GM19328 (cell line): Measurements from ENCODE around the gene SORCS1.

Source experiments
- ATAC-seq: cut with Tn5 transposase; IDR thresholded peaks from one replicate; pipeline ENCODE4 v1.9.1; 2021; ENCODE audit warnings: mild to moderate bottlenecking, moderate library complexity; ENCODE audit not compliant: unreplicated experiment

SORCS1 gene

GRCh38 chr10:106618646-106619045 is 545.9 kb downstream of the SORCS1 start:
- ATAC-seq: no peak

GRCh38 chr10:106615081-106615480 is 549.4 kb downstream of the SORCS1 start:
- no peak for ATAC-seq

- ATAC-seq: no peak
Observed at GRCh38 chr10:106614293-106614692, 550.2 kb downstream of the SORCS1 start.

GRCh38 chr10:106612381-106612780 is 552.1 kb downstream of the SORCS1 start:
- no peak for ATAC-seq

- no peak for ATAC-seq
Observed at GRCh38 chr10:106609470-106610266, 554.8 kb downstream of the SORCS1 start.

- no peak for ATAC-seq
Observed at GRCh38 chr10:106608066-106608465, 556.4 kb downstream of the SORCS1 start.

GRCh38 chr10:106595281-106595680 is 569.2 kb downstream of the SORCS1 start:
- no peak for ATAC-seq

GRCh38 chr10:106593876-106594275 is 570.6 kb downstream of the SORCS1 start:
- no peak for ATAC-seq

- ATAC-seq: no peak
Observed at GRCh38 chr10:106592396-106592795, 572.1 kb downstream of the SORCS1 start.

GRCh38 chr10:106582291-106582690 is 582.2 kb downstream of the SORCS1 start:
- no peak for ATAC-seq

GRCh38 chr10:106577756-106578155 is 586.8 kb downstream of the SORCS1 start:
- no peak for ATAC-seq

- ATAC-seq: no peak
Observed at GRCh38 chr10:106577266-106577665, 587.2 kb downstream of the SORCS1 start.

- no peak for ATAC-seq
Observed at GRCh38 chr10:106576534-106576933, 588.0 kb downstream of the SORCS1 start.

- no peak for ATAC-seq
Observed at GRCh38 chr10:106573106-106573505, 591.4 kb downstream of the SORCS1 start.

- ATAC-seq: no peak
Observed at GRCh38 chr10:106571192-106571946, 593.1 kb downstream of the SORCS1 start.

- ATAC-seq: no peak
Observed at GRCh38 chr10:106570268-106570667, 594.2 kb downstream of the SORCS1 start.

GRCh38 chr10:106567629-106568028 is 596.9 kb downstream of the SORCS1 start:
- no peak for ATAC-seq

GRCh38 chr10:106566873-106567272 is 597.6 kb downstream of the SORCS1 start:
- ATAC-seq: no peak

GRCh38 chr10:106565546-106565945 is 599.0 kb downstream of the SORCS1 start:
- no peak for ATAC-seq

- ATAC-seq: no peak
Observed at GRCh38 chr10:106563384-106563783, 601.1 kb downstream of the SORCS1 start.

GRCh38 chr10:106560925-106561640 is 603.4 kb downstream of the SORCS1 start:
- no peak for ATAC-seq

- no peak for ATAC-seq
Observed at GRCh38 chr10:106559442-106559841, 605.1 kb downstream of the SORCS1 start.
